Measurements from ENCODE around the gene DLGAP1. TPM values are rescaled to one million over a fixed set of nuclear protein-coding genes. Genes with fewer than 3 reads are reported as not detected.

DLGAP1 gene
- total RNA-seq, 1 experiment from 2014 or later: 0.46 TPM

GRCh38 chr18:3995476-3996102, 459.5 kb downstream of the DLGAP1 start:
- DNase-seq (ENCODE audit: low read depth): peak; percentile 60

GRCh38 chr18:3993941-3994687, 461.0 kb downstream of the DLGAP1 start:
- DNase-seq (ENCODE audit: low read depth): no peak

- peak; percentile 87 for DNase-seq (ENCODE audit: low read depth)
These were observed 469.4 kb downstream of the DLGAP1 start for GRCh38 chr18:3985664-3986063.

- peak; percentile 22 for DNase-seq (ENCODE audit: low read depth)
These were observed 470.1 kb downstream of the DLGAP1 start for GRCh38 chr18:3985020-3985419.

GRCh38 chr18:3984163-3984757, 470.8 kb downstream of the DLGAP1 start:
- DNase-seq (ENCODE audit: low read depth): peak; percentile 88

GRCh38 chr18:3983351-3983969, 471.6 kb downstream of the DLGAP1 start:
- peak; percentile 95 for DNase-seq (ENCODE audit: low read depth)

- DNase-seq (ENCODE audit: low read depth): peak; percentile 31
These were observed 472.6 kb downstream of the DLGAP1 start for GRCh38 chr18:3982541-3982940.

GRCh38 chr18:3979024-3979423, 476.1 kb downstream of the DLGAP1 start:
- no peak for DNase-seq (ENCODE audit: low read depth)

- DNase-seq (ENCODE audit: low read depth): no peak
These were observed 481.8 kb downstream of the DLGAP1 start for GRCh38 chr18:3973191-3973850.

GRCh38 chr18:3972291-3972930, 482.7 kb downstream of the DLGAP1 start:
- DNase-seq (ENCODE audit: low read depth): no peak

GRCh38 chr18:3970929-3971328, 484.2 kb downstream of the DLGAP1 start:
- no peak for DNase-seq (ENCODE audit: low read depth)

- DNase-seq (ENCODE audit: low read depth): no peak
These were observed 487.5 kb downstream of the DLGAP1 start for GRCh38 chr18:3967359-3968180.

GRCh38 chr18:3966642-3967358, 488.3 kb downstream of the DLGAP1 start:
- DNase-seq (ENCODE audit: low read depth): peak; percentile 58

GRCh38 chr18:3966246-3966641, 488.9 kb downstream of the DLGAP1 start:
- peak; percentile 46 for DNase-seq (ENCODE audit: low read depth)

- DNase-seq (ENCODE audit: low read depth): no peak
These were observed 494.1 kb downstream of the DLGAP1 start for GRCh38 chr18:3960977-3961376.

GRCh38 chr18:3960142-3960541, 495.0 kb downstream of the DLGAP1 start:
- DNase-seq (ENCODE audit: low read depth): no peak

- no peak for DNase-seq (ENCODE audit: low read depth)
These were observed 503.1 kb downstream of the DLGAP1 start for GRCh38 chr18:3952031-3952430.

- DNase-seq (ENCODE audit: low read depth): no peak
These were observed 504.3 kb downstream of the DLGAP1 start for GRCh38 chr18:3950668-3951404.

- DNase-seq (ENCODE audit: low read depth): no peak
These were observed 506.1 kb downstream of the DLGAP1 start for GRCh38 chr18:3948958-3949357.

All from LHCN-M2 (cell line).